AG04450 (cell line): Measurements from ENCODE around the gene HCAR2. TPM values are rescaled to one million over a fixed set of nuclear protein-coding genes. Genes with fewer than 3 reads are reported as not detected.

Experiments used
- CTCF ChIA-PET: fragments of 300-600, 350-600 bp; formaldehyde crosslinking; extraction: SDS; loops from one replicate; lab custom pipeline; 2022; ENCODE audit warnings: antibody characterized with exemption, inconsistent platforms; lab: Charles Lee
- POLR2A ChIA-PET: fragments of 350-600 bp; formaldehyde crosslinking; extraction: SDS; loops from one replicate; lab custom pipeline; 2021; ENCODE audit warnings: antibody characterized with exemption, inconsistent platforms; lab: Yijun Ruan, JAX
- DNase-seq: peaks from one replicate; pipeline ENCODE4 v3.0.0-alpha.2; 2011; ENCODE audit warnings: low read depth, low spot score
- H3K27ac ChIP-seq: one replicate; pipeline ENCODE4 v1.5.1; 2012; ENCODE audit warnings: low read depth, low read length, control low read depth
- H3K27me3 ChIP-seq: one replicate; pipeline ENCODE4 v1.6.0; 2012; ENCODE audit warnings: low read length; ENCODE audit not compliant: control insufficient read depth, insufficient read depth
- H3K4me3 ChIP-seq: 2 replicates; pipeline ENCODE4 v1.5.1; 2011; ENCODE audit warnings: mild to moderate bottlenecking, low read depth, low read length, control low read depth
- H3K9me3 ChIP-seq: 2 replicates; pipeline ENCODE4 v1.5.1; 2012; ENCODE audit warnings: low read length; ENCODE audit not compliant: control insufficient read depth, insufficient read depth
- polyA plus RNA-seq: library from polyadenylated mRNA; depleted of rRNA; stranded (reverse); fragments of >200 nt; gene quantifications from 2 replicates; pipeline ENCODE4 v1.2.3, GENCODE V29; 2011; rRNA removed
- small RNA-seq: library from RNA; depleted of rRNA; stranded (forward); fragments of <200 nt; gene quantifications from one replicate; pipeline ENCODE3, GENCODE V24; 2012; ENCODE audit warnings: low read depth; ENCODE audit not compliant: insufficient read length
- TF ChIP-seq, protein P1 (sequence below): IDR thresholded peaks from 2 replicates; pipeline ENCODE4 v1.5.1; 2011; ENCODE audit warnings: low read depth, low read length, control low read depth, inconsistent platforms

Gene HCAR2
- polyA plus RNA-seq, 1 experiment, result not detected

DNA sequence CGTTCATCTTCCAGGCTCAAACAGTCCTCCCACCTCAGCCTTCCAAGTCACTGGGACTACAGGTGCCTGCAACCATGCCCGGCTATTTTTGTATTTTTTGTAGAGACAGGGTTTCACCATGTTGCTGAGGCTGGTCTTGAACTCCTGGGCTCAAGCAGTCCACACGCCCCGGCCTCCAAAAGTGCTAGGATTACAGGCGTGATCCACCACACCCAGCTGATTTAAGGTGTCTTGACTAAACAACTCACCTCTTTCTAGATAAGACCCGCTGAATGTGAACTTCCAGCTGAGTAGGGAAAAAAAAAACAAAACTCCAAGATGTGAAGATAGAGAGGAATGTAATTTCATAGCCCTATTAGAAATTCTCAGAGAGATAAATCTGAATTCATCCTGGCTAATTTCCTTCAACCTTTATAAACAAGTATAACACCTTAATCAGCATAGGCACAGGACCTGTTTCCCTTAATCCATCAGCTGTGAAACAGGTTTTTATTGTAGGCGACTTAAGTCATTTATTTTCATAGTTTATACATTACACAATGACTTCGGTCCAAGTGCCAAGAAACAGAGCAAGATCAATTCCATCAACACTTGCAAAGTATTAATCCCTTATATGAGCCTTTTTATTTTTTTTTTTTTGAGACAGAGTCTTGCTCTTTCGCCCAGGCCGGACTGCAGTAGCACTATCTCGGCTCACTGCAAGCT is 51.5 kb downstream of the HCAR2 start:
- TF ChIP-seq, protein P1, sequence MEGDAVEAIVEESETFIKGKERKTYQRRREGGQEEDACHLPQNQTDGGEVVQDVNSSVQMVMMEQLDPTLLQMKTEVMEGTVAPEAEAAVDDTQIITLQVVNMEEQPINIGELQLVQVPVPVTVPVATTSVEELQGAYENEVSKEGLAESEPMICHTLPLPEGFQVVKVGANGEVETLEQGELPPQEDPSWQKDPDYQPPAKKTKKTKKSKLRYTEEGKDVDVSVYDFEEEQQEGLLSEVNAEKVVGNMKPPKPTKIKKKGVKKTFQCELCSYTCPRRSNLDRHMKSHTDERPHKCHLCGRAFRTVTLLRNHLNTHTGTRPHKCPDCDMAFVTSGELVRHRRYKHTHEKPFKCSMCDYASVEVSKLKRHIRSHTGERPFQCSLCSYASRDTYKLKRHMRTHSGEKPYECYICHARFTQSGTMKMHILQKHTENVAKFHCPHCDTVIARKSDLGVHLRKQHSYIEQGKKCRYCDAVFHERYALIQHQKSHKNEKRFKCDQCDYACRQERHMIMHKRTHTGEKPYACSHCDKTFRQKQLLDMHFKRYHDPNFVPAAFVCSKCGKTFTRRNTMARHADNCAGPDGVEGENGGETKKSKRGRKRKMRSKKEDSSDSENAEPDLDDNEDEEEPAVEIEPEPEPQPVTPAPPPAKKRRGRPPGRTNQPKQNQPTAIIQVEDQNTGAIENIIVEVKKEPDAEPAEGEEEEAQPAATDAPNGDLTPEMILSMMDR, result no peak
- CTCF ChIA-PET, result no interaction called here

More for the DNA sequence above, 51.5 kb downstream of the HCAR2 start:
- DNase-seq, result no peak
- no peak overlapping the region for H3K27ac ChIP-seq
- H3K9me3 ChIP-seq, result no peaks in the 10 kb centered on the region
- POLR2A ChIA-PET, result no interaction called here
- no peak overlapping the region for H3K4me3 ChIP-seq
- no peaks in the 10 kb centered on the region for H3K27me3 ChIP-seq

Small RNAs within 50 kb of the gene (small RNA-seq; reads per million reads assigned to genes)
- not detected for gene AC026333.2

Other genes with a start within 250 kb of the HCAR2 start
- gene ZCCHC8, start 202.4 kb downstream of the HCAR2 start, polyA plus RNA-seq, result 13.0 and 16.6 TPM in 2 replicates
- gene RSRC2, start 176.4 kb downstream of the HCAR2 start, polyA plus RNA-seq, result 29.4 and 45.9 TPM in 2 replicates
- gene KNTC1, start 176.1 kb downstream of the HCAR2 start, polyA plus RNA-seq, result 6.1 and 10.0 TPM in 2 replicates
- not detected in 2 replicates for gene HCAR3, start 13.5 kb upstream of the HCAR2 start, polyA plus RNA-seq
- 0.02 and 0.05 TPM in 2 replicates for gene HCAR1, start 27.5 kb upstream of the HCAR2 start, polyA plus RNA-seq
- 34.8 and 47.8 TPM in 2 replicates for gene DENR, start 49.5 kb upstream of the HCAR2 start, polyA plus RNA-seq
- 0.06 and 0.10 TPM in 2 replicates for gene CCDC62, start 71.2 kb upstream of the HCAR2 start, polyA plus RNA-seq
- gene HIP1R, start 132.1 kb upstream of the HCAR2 start, polyA plus RNA-seq, result 7.2 and 10.7 TPM in 2 replicates
- 23.9 and 24.5 TPM in 2 replicates for gene VPS37B, start 192.8 kb upstream of the HCAR2 start, polyA plus RNA-seq